GM21723 (cell line): ENCODE results near the gene SLC25A14.

Experiments
- ATAC-seq: cut with Tn5 transposase; IDR thresholded peaks from one replicate; pipeline ENCODE4 v1.9.1; 2021; ENCODE audit warnings: mild to moderate bottlenecking, moderate library complexity; ENCODE audit not compliant: unreplicated experiment

Gene SLC25A14

DNA sequence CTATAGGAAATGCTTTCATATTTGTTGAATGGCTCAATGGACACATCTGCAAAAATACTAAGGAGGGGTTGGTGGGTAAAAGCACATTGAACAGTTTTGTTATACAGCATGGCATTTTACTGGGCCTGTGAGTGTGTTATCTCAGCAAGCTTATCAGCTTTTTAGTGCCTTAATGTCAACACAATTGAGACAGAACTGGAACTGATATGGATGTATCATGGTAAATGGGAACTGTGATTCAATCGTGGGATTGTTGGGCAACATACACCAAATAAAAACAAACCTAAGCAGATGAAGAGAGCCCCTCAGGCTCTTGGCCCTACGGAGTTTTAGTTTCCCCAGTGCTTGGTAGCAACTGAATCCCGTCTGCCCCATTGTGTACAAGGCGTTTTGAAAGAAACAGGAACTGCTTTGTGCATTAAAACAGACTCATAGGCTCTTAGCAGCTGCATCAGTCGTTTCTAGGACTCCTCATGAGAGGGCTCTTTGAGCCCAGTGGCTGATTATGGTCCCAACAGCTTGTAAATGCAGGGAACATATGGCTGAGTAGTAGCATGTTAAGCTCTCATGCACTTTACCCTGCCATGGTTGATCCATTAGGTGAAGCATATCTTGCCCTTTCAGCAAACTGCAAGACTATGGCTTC, 38.4 kb downstream of the SLC25A14 start:
- no peak for ATAC-seq

DNA sequence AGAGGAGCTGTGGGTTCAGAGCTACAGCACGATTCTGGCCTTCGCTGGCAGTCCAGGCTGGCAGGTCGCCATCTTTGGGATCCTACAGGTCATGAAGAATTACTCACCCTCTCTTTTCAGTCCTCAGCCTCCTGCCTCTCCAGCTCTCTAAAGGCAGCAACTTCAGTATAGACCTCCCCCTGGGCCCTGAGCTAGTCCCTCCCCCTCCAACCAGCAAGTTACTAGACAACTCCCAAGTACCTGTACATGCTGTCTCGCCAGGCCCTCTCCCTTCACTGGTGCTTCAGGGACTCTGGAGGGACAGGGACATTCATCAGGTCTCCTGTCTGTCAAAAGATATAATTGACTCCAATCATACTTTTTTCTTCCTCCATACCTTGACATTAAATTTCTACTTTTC, 45.8 kb downstream of the SLC25A14 start, which contains the start of gene GPR119:
TSS of gene GPR119 (minus strand) at position 155 of the 400 bp plus-strand sequence. CDS start 227 bp downstream, outside the sequence.
- ATAC-seq = no peak

- ATAC-seq = no peak
Measured at GRCh38 chrX:130386408-130386808, 46.7 kb downstream of the SLC25A14 start.

- no peak for ATAC-seq
Measured at GRCh38 chrX:130393451-130394074, 53.8 kb downstream of the SLC25A14 start.

DNA sequence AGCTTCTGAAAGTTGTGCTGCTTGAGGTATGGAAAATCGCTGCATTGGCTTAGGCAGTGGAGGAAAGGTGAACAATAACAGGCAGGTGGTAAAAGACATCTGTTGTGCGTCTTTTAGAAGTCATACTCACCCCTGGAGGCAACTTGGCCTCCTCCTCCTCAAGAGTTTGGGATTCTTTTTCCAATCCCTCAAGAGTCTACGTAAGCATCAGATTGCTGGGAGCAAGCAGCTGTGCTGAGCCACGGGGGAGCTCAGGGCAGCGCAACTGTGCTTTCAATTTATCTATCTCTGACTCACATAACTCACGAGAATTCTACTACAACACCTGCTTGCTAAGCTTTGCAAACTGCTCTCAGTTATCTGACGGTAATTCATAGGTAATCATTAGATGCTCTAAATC, 55.6 kb downstream of the SLC25A14 start:
- no peak for ATAC-seq

GRCh38 chrX:130401415-130402207, 61.9 kb downstream of the SLC25A14 start, which contains the start of gene RBMX2:
Gene RBMX2, plus strand, starts transcription at chrX:130401987. Its CDS starts 46 bp downstream, at chrX:130402033.
- ATAC-seq = peak; percentile 94

DNA sequence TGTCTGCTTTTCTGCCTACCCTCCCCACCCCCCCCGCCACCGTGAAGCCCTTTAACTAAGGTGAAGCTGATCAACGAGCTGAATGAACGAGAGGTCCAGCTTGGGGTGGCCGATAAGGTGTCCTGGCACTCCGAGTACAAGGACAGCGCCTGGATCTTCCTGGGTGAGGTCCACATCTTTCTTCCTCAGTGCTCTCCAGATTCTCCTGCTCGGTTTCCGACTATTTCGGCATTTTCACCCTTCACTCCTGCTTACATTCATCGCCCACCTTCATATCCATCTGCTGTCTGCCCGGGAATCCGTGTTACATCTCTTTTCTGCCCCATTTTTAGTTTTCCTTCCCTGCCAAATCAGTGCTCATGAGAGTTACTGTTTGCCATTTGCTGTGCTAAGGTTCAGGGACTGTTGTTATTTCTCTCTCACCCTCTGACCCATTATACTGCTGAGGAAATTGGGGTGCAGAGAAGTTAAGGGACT, 62.5 kb downstream of the SLC25A14 start:
- no peak for ATAC-seq

- no peak for ATAC-seq
Measured at GRCh38 chrX:130413415-130413814, 73.7 kb downstream of the SLC25A14 start.

GRCh38 chrX:130414800-130415199, 75.1 kb downstream of the SLC25A14 start:
- no peak for ATAC-seq

DNA sequence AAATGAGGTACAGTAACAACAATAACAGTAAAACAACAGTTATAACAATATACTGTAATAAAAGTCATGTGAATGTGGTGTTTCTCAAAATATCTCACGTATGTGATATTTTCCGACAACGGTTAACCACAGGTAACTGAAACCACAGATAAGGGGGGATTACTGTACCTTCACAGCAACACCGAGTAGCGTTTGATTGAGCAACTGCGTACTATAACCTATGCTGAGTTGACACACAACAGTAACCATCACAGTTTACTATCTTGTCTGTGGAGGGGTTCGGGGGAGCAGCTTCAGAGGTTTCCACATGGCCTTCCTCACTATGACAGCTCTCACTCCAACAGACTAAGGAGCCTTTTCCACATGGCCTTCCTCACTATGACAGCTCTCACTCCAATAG, 75.5 kb downstream of the SLC25A14 start:
- ATAC-seq = no peak

GRCh38 chrX:130416785-130417184, 77.1 kb downstream of the SLC25A14 start:
- ATAC-seq = no peak

- no peak for ATAC-seq
Measured at GRCh38 chrX:130418066-130418465, 78.3 kb downstream of the SLC25A14 start.

- peak; percentile 52 for ATAC-seq
Measured at GRCh38 chrX:130418740-130419139, 79.0 kb downstream of the SLC25A14 start.

DNA sequence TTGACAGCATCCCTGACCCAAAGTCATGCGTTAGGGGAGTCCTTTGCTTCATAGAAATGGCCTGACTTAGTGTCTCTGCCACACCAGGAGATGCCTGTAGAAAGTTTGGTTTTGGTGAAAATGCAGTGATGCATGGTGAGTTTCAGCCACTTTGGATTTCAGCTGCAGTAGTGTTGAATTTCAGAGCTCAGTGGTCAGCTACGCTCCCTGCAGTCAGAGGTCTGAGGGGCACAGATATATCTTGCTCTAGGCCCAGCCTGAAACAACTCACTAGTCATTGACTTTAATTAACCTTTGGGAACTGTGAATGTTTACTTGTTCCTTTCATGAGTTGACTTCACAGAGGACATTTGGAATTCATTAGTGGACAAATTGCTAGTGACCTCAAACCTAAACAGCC, 79.5 kb downstream of the SLC25A14 start:
- no peak for ATAC-seq
